GM12878 (cell line): ENCODE data around the gene SALL3. TPM values are rescaled to one million over a fixed set of nuclear protein-coding genes. Genes with fewer than 3 reads are reported as not detected.

Source experiments
- ATAC-seq: fragments of 200-7000 bp; cut with Tn5 transposase; 3 replicates; pipeline ENCODE4 v1.9.1; 2020; ENCODE audit warnings: mild to moderate bottlenecking, moderate library complexity
- BruUV-seq: library from RNA; stranded (reverse); fragments of 400-500 nt; replicated peaks from 2 replicates; lab custom pipeline; 2021; lab: Mats Ljungman, UMichigan
- CTCF ChIA-PET: fragments of 300-600 bp; sonication (Branson Sonifier 250); formaldehyde crosslinking; extraction: SDS; loops from one replicate; lab custom pipeline; 2021; ENCODE audit warnings: inconsistent platforms; lab: Yijun Ruan, JAX
- POLR2A ChIA-PET: fragments of 350-600 bp; formaldehyde crosslinking; extraction: SDS; loops from one replicate; lab custom pipeline; 2021; ENCODE audit warnings: inconsistent platforms; lab: Charles Lee
- RAD21 ChIA-PET: fragments of 300-600 bp; sonication (Branson Sonifier 250); formaldehyde crosslinking; loops from one replicate; lab custom pipeline; 2023; ENCODE audit warnings: antibody characterized with exemption; ENCODE audit not compliant: unreplicated experiment; lab: Charles Lee
- SMC1A ChIA-PET: fragments of 300-600 bp; sonication (Branson Sonifier 250); formaldehyde crosslinking; loops from one replicate; lab custom pipeline; 2023; ENCODE audit not compliant: unreplicated experiment, uncharacterized antibody; lab: Charles Lee
- DNase-seq: peaks from one replicate; pipeline ENCODE4 v3.0.0-alpha.2; 2011; ENCODE audit warnings: low read depth, low spot score
- FAIRE-seq: peaks from 3 replicates; lab custom pipeline; 2011; peaks lifted over from hg19 to GRCh38; lab: Jason Lieb, UNC
- H2AFZ ChIP-seq: 2 replicates; pipeline ENCODE4 v1.6.0; 2011; ENCODE audit warnings: low read depth, low read length, control low read depth; ENCODE audit not compliant: control insufficient read depth
- H3K27ac ChIP-seq: 2 replicates; pipeline ENCODE4 v1.5.1; 2011; ENCODE audit warnings: control low read depth; ENCODE audit not compliant: control insufficient read depth, insufficient read depth
- H3K27me3 ChIP-seq, 2 experiments: replicated peaks in 1 of 2; 2 replicates each; pipeline versions ENCODE4 v1.6.0 to v1.6.1; 2011; ENCODE audit warnings: low read length in 1 of 2; ENCODE audit not compliant: control insufficient read depth in 2 of 2, insufficient read depth in 2 of 2
- H3K36me3 ChIP-seq, 2 experiments: 2 replicates each; pipeline ENCODE4 v1.5.1; 2011; ENCODE audit warnings: low read length in 1 of 2; ENCODE audit not compliant: control insufficient read depth in 2 of 2, insufficient read depth in 2 of 2
- H3K4me1 ChIP-seq: 2 replicates; pipeline ENCODE4 v1.6.1; 2011; ENCODE audit warnings: mild to moderate bottlenecking, low read length, moderate library complexity, mixed read lengths; ENCODE audit not compliant: control insufficient read depth, insufficient read depth
- H3K4me2 ChIP-seq: 2 replicates; pipeline ENCODE4 v1.6.0; 2011; ENCODE audit warnings: control low read depth; ENCODE audit not compliant: control insufficient read depth, insufficient read depth
- H3K4me3 ChIP-seq: fragments of 200-600 bp; sonication (generic); 2 replicates; pipeline ENCODE4 v1.5.1; 2016
- H3K79me2 ChIP-seq: 2 replicates; pipeline ENCODE4 v1.6.0; 2011; ENCODE audit warnings: low read length; ENCODE audit not compliant: control insufficient read depth, insufficient read depth
- H3K9ac ChIP-seq: 2 replicates; pipeline ENCODE4 v1.8.0; 2011; ENCODE audit warnings: low read length, control low read depth, mixed read lengths; ENCODE audit not compliant: control insufficient read depth, insufficient read depth
- H3K9me3 ChIP-seq: replicated peaks from 3 replicates; pipeline ENCODE4 v1.5.1; 2011; ENCODE audit warnings: mild to moderate bottlenecking, low read length; ENCODE audit not compliant: control insufficient read depth, insufficient read depth
- H4K20me1 ChIP-seq: 2 replicates; pipeline ENCODE4 v1.6.0; 2011; ENCODE audit not compliant: control insufficient read depth, insufficient read depth
- BACH1 ChIP-seq: fragments of 450-650 bp; IDR thresholded peaks from 2 replicates; pipeline ENCODE4 v1.6.1; 2017; ENCODE audit warnings: mild to moderate bottlenecking, borderline replicate concordance
- BCL11A ChIP-seq: IDR thresholded peaks from 2 replicates; pipeline ENCODE4 v1.6.1; 2011; ENCODE audit warnings: low read depth, low read length
- CBX3 ChIP-seq: fragments of 200-600 bp; sonication (generic); IDR thresholded peaks from 2 replicates; pipeline ENCODE4 v1.6.1; 2016; ENCODE audit warnings: low read depth, borderline replicate concordance
- CEBPB ChIP-seq, 2 experiments: fragments of 150-350 bp in 1 of 2; IDR thresholded peaks; 2 replicates each; pipeline ENCODE4 v1.6.1; 2012 to 2014; ENCODE audit warnings: low read depth in 2 of 2, low read length in 2 of 2, borderline replicate concordance in 1 of 2, inconsistent platforms in 1 of 2
- CTCF ChIP-seq, 3 experiments: IDR thresholded peaks in 2 of 3; conservative IDR thresholded peaks in 1 of 3; 2 replicates each; pipeline ENCODE4 v1.5.1; 2011; ENCODE audit warnings: low read depth in 3 of 3, low read length in 3 of 3, mild to moderate bottlenecking in 3 of 3, control low read depth in 2 of 3, moderate library complexity in 2 of 3, inconsistent platforms in 1 of 3, mixed read lengths in 1 of 3; ENCODE audit not compliant: control insufficient read depth in 2 of 3, insufficient read depth in 1 of 3; ENCODE audit errors: extremely low read depth in 1 of 3
- DPF2 ChIP-seq: fragments of 450-650 bp; IDR thresholded peaks from 2 replicates; pipeline ENCODE4 v1.6.1; 2017; ENCODE audit warnings: mild to moderate bottlenecking
- E4F1 ChIP-seq: fragments of 450-650 bp; IDR thresholded peaks from 2 replicates; pipeline ENCODE4 v1.6.1; 2018; ENCODE audit warnings: borderline replicate concordance, mild to moderate bottlenecking; ENCODE audit not compliant: partially characterized antibody
- ELK1 ChIP-seq: IDR thresholded peaks from 2 replicates; pipeline ENCODE4 v1.6.1; 2012; ENCODE audit warnings: low read depth, low read length, improper control_type of control experiment
- FOS ChIP-seq: IDR thresholded peaks from 3 replicates; pipeline ENCODE4 v1.6.1; 2011; ENCODE audit warnings: borderline replicate concordance; ENCODE audit not compliant: insufficient read length; ENCODE audit errors: extremely low read depth
- IKZF1 ChIP-seq: fragments of 450-650 bp; conservative IDR thresholded peaks from 2 replicates; pipeline ENCODE4 v1.6.1; 2017; ENCODE audit warnings: antibody characterized with exemption, mild to moderate bottlenecking
- NR2F1 ChIP-seq: fragments of 450-650 bp; conservative IDR thresholded peaks from 2 replicates; pipeline ENCODE4 v1.6.1; 2017; ENCODE audit warnings: mild to moderate bottlenecking
- NRF1 ChIP-seq: conservative IDR thresholded peaks from 2 replicates; pipeline ENCODE4 v1.6.1; 2011; ENCODE audit warnings: mild to moderate bottlenecking, low read depth, low read length, improper control_type of control experiment
- POLR2A ChIP-seq: IDR thresholded peaks from 2 replicates; pipeline ENCODE4 v1.6.1; 2011; ENCODE audit warnings: low read depth, mild to moderate bottlenecking, low read length
- SMAD5 ChIP-seq: IDR thresholded peaks from 2 replicates; pipeline ENCODE4 v1.6.1; 2016; ENCODE audit warnings: antibody characterized with exemption, low read depth
- SREBF2 ChIP-seq: IDR thresholded peaks from 2 replicates; pipeline ENCODE4 v1.6.1; 2012; ENCODE audit warnings: mild to moderate bottlenecking, low read length
- TAF1 ChIP-seq: IDR thresholded peaks from 2 replicates; pipeline ENCODE4 v1.6.1; 2011; ENCODE audit warnings: mild to moderate bottlenecking, low read depth, low read length, borderline replicate concordance
- TBL1XR1 ChIP-seq: IDR thresholded peaks from 2 replicates; pipeline ENCODE4 v1.6.1; 2012; ENCODE audit warnings: low read depth, low read length, improper control_type of control experiment
- YY1 ChIP-seq: IDR thresholded peaks from 2 replicates; pipeline ENCODE4 v1.6.1; 2011; ENCODE audit warnings: low read depth, mild to moderate bottlenecking, low read length
- WGBS: methylation state at CpG from one replicate; pipeline ENCODE4 v1.1.6; 2016; ENCODE audit warnings: low lambda C conversion rate; ENCODE audit not compliant: insufficient replicate concordance, insufficient coverage; ENCODE audit errors: missing lambda C conversion rate; 5-methylcytosine and 5-hydroxymethylcytosine counted together
- in situ Hi-C: fragments of 300-500 bp; cut with MboI; formaldehyde crosslinking; loops from 9 replicates; pipeline ENCODE4 v1.14.3; 2018; ENCODE audit warnings: mixed read lengths
- intact Hi-C: fragments of 100-400 bp; cut with micrococcal nuclease; formaldehyde crosslinking; loops from one replicate; pipeline ENCODE4 v1.14.2; 2022; ENCODE audit not compliant: unreplicated experiment
- polyA plus RNA-seq, 11 experiments: library from polyadenylated mRNA; depleted of rRNA in 4 of 11; unstranded in 6 of 11; stranded (reverse) in 5 of 11; fragments of >200 nt; fragmentation: Nextera tagmentation in 4 of 11; fragmentation: Illumina TruSeq in 1 of 11; extraction: Ambion mirVana in 4 of 11; extraction: Trizol in 1 of 11; gene quantifications; 1 replicate in 1 of 11; 2 replicates in 10 of 11; pipeline versions ENCODE4 v1.2.1 to v1.2.3, GENCODE V29; 2011 to 2016; ENCODE audit warnings: inconsistent platforms in 2 of 11, missing spikeins in 2 of 11, low read depth in 1 of 11
- total RNA-seq, 4 experiments: library from RNA; depleted of rRNA in 3 of 4; stranded (reverse); fragments of >200 nt in 3 of 4; fragmentation: Illumina TruSeq in 1 of 4; extraction: Trizol in 1 of 4; gene quantifications; 2 replicates each; pipeline versions ENCODE4 v1.2.1 to v1.2.3, GENCODE V29; 2013 to 2021

Gene SALL3
- total and polyA plus RNA-seq, 10 of the 15 experiments (the other 5 are each of a cell fraction or from before 2014, with no cell fraction given): 0.01 to 0.10 (median 0.07) TPM; not detected in 7

- Histone ChIP-seq H3K36me3 (no peaks in the 10 kb centered on the region), H3K4me2 (no peak overlapping the region), H3K79me2 (no peaks in the 10 kb centered on the region), H3K4me3 (no peak overlapping the region), H3K27ac (no peak overlapping the region), H3K9me3 (no peaks in the 10 kb centered on the region; the same call in 2 of the 3 replicates), H2AFZ (no peak overlapping the region), H3K9ac (no peak overlapping the region), H3K4me1 (no peaks in the 10 kb centered on the region), H4K20me1 (no peaks in the 10 kb centered on the region), H3K27me3 (no peaks in the 10 kb centered on the region)
- DNase-seq (no peak), FAIRE-seq (no peak), ATAC-seq (no peak)
- RAD21 ChIA-PET: no interaction called here
- TF ChIP-seq NRF1 (no peak), POLR2A (no peak), BACH1 (no peak), FOS (no peak), DPF2 (no peak), TBL1XR1 (no peak), CEBPB (IDR thresholded peaks at IDR 0.05; ENCODE audit: borderline replicate concordance in 1 of 2, low read depth in 2 of 2, low read length in 2 of 2) (no peak), CTCF (IDR thresholded peaks at IDR 0.05 in 2 of 3, conservative IDR thresholded peaks at IDR 0.05 in 1 of 3; ENCODE audit: control insufficient read depth in 2 of 3, extremely low read depth in 1 of 3, insufficient read depth in 1 of 3, low read depth in 3 of 3, low read length in 3 of 3) (no peak), SMAD5 (no peak), E4F1 (no peak), TAF1 (no peak), YY1 (no peak), CBX3 (no peak), NR2F1 (no peak), ELK1 (no peak), IKZF1 (no peak), SREBF2 (no peak), BCL11A (no peak)
- CTCF ChIA-PET: interaction anchor here (0.6 kb wide), 1 partner anchor 16 kb away, joined by 3 read pairs; no protein-coding TSS in a partner anchor
- 56% methylated on average over 15 of the region's 17 CpGs for WGBS
- SMC1A ChIA-PET: no interaction called here
- POLR2A ChIA-PET: no interaction called here
- in situ Hi-C loops (loop anchor here (25.0 kb wide), 1 partner anchor 416 kb away; no protein-coding TSS in a partner anchor), intact Hi-C loops (no loop called here)
- BruUV-seq: no TSS peak
Observed at GRCh38 chr18:78953566-78953965, 26.1 kb upstream of the SALL3 start.
